KMS-11 (cell line): ENCODE measurements around the gene NEU4.

Source experiments
- H2AFZ ChIP-seq: fragments of 200-600 bp; sonication (generic); 2 replicates; pipeline ENCODE4 v1.6.1; 2016; ENCODE audit warnings: antibody characterized with exemption, mixed run types, low read depth
- H3K27ac ChIP-seq: fragments of 200-600 bp; sonication (generic); 2 replicates; pipeline ENCODE4 v1.6.1; 2016; ENCODE audit warnings: mild to moderate bottlenecking, mixed run types
- H3K27me3 ChIP-seq: fragments of 200-600 bp; sonication (generic); 2 replicates; pipeline ENCODE4 v1.6.1; 2017; ENCODE audit warnings: mild to moderate bottlenecking, low read depth, mixed run types, moderate library complexity; ENCODE audit not compliant: insufficient read depth
- H3K36me3 ChIP-seq: fragments of 200-600 bp; sonication (generic); 2 replicates; pipeline ENCODE4 v1.6.1; 2017; ENCODE audit warnings: mild to moderate bottlenecking, mixed run types; ENCODE audit not compliant: insufficient read depth
- H3K4me1 ChIP-seq: fragments of 200-600 bp; sonication (generic); 2 replicates; pipeline ENCODE4 v1.6.1; 2016; ENCODE audit warnings: mild to moderate bottlenecking, low read depth, mixed run types; ENCODE audit not compliant: poor library complexity, severe bottlenecking
- H3K4me2 ChIP-seq: fragments of 200-600 bp; sonication (generic); 2 replicates; pipeline ENCODE4 v1.7.0; 2016; ENCODE audit warnings: mild to moderate bottlenecking, mixed run types
- H3K4me3 ChIP-seq: fragments of 200-600 bp; sonication (generic); IDR thresholded peaks from 2 replicates; pipeline ENCODE4 v1.6.1; 2017; ENCODE audit warnings: low read depth, low read length, mixed read lengths; ENCODE audit not compliant: insufficient read depth
- H3K79me2 ChIP-seq: fragments of 200-600 bp; sonication (generic); 2 replicates; pipeline ENCODE4 v1.6.1; 2016; ENCODE audit warnings: low read depth, mixed run types; ENCODE audit not compliant: insufficient read depth
- H3K9ac ChIP-seq: fragments of 200-600 bp; sonication (generic); 2 replicates; pipeline ENCODE4 v1.6.1; 2016; ENCODE audit warnings: mild to moderate bottlenecking, mixed run types
- H4K20me1 ChIP-seq: fragments of 200-600 bp; sonication (generic); 2 replicates; pipeline ENCODE4 v1.6.1; 2016; ENCODE audit warnings: mild to moderate bottlenecking, mixed run types; ENCODE audit not compliant: insufficient read depth
- TF ChIP-seq, protein P1 (sequence below): fragments of 200-600 bp; sonication (generic); conservative IDR thresholded peaks from 2 replicates; pipeline ENCODE4 v1.6.1; 2017; ENCODE audit warnings: low read depth, mild to moderate bottlenecking, antibody characterized with exemption, low read length, moderate library complexity, mixed read lengths

The NEU4 gene

DNA sequence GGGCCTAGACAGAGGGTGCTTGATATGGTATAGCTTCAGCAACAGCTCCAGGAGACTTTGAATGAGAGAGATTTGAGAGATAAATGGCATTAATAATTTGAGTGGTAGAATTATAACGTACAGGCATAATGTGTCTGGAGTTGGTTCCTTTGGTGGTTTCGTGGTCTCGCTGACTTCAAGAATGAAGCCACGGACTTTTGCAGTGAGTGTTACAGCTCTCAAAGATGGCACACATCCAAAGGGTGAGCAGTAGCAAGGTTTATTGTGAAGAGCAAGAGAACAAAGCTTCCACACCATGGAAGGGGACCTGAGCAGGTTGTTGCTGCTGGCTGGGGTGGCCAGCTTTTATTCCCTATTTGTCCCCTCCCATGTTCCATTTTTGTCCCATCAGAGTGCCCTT lies 26.6 kb downstream of the NEU4 start:
- Histone ChIP-seq H3K27ac (no peak overlapping the region), H3K36me3 (no peaks in the 10 kb centered on the region), H3K79me2 (no peaks in the 10 kb centered on the region), H3K9ac (no peak overlapping the region), H3K4me2 (no peak overlapping the region), H4K20me1 (no peaks in the 10 kb centered on the region), H3K4me3 (no peak overlapping the region), H3K4me1 (no peaks in the 10 kb centered on the region), H3K27me3 (no peaks in the 10 kb centered on the region; the same call in none of the 2 replicates), H2AFZ (no peak overlapping the region)
- TF ChIP-seq, protein P1, sequence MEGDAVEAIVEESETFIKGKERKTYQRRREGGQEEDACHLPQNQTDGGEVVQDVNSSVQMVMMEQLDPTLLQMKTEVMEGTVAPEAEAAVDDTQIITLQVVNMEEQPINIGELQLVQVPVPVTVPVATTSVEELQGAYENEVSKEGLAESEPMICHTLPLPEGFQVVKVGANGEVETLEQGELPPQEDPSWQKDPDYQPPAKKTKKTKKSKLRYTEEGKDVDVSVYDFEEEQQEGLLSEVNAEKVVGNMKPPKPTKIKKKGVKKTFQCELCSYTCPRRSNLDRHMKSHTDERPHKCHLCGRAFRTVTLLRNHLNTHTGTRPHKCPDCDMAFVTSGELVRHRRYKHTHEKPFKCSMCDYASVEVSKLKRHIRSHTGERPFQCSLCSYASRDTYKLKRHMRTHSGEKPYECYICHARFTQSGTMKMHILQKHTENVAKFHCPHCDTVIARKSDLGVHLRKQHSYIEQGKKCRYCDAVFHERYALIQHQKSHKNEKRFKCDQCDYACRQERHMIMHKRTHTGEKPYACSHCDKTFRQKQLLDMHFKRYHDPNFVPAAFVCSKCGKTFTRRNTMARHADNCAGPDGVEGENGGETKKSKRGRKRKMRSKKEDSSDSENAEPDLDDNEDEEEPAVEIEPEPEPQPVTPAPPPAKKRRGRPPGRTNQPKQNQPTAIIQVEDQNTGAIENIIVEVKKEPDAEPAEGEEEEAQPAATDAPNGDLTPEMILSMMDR, result no peak

DNA sequence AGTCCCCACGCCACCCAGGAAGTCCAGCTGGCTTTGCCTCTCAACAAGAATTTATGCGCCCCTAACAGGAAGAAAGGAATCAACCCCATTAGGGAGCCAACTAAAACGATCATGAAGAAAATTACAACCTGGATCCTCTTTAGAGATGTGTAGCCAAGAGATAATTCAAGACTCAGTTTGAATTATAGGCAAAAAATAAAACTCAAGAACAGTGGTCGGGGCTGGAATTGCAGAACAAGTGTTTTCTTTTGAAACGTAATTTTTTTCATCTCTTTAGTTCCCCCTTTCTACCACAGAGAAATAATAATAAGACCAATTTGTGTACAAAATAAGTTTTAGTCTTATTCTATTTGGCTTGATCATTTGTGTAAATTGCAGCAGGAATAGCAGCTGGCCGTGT lies 27.3 kb downstream of the NEU4 start:
- no peaks in the 10 kb centered on the region; the same call in none of the 2 replicates for H3K27me3 ChIP-seq
- TF ChIP-seq, protein P1, result no peak

DNA sequence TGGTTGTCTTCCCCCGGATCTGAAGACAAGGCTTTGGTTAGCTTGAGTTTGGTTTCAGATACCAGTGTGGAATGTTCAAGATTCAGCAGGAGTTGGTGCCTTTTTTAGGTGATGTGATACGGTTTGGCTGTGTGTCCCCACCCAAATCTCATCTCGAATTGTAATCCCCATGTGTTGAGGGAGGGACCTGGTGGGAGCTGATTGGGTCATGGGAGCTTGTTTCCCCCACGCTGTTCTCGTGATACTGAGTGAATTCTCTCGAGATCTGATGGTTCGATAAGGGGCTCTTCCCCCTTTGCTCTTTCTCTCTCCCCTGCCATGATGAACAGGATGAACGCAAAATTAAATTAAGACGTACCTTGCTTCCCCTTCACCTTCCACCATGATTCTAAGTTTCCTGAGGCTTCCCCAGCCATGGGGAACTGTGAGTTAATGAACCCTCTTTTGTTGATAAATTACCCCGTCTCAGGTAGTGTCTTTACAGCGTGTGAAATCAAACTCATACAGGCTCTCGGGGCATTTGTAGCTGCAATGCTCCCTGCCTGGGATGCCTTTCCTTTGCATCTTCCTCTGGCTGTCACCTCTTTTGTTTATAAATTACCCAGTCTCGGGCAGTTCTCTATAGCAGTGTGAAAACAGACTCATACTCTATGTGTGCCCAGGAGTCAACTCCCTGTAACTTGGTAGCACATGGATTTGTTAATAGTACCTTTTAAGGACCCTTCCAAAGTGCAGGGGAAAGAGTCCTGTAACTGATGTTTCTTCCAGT lies 28.4 kb downstream of the NEU4 start:
- no peaks in the 10 kb centered on the region; the same call in none of the 2 replicates for H3K27me3 ChIP-seq
- H3K4me1 ChIP-seq, result no peaks in the 10 kb centered on the region
- no peaks in the 10 kb centered on the region for H3K79me2 ChIP-seq
- no peak overlapping the region for H3K4me3 ChIP-seq
- H3K4me2 ChIP-seq, result no peak overlapping the region
- no peak overlapping the region for H2AFZ ChIP-seq
- TF ChIP-seq, protein P1, result no peak
- no peaks in the 10 kb centered on the region for H3K36me3 ChIP-seq
- H3K9ac ChIP-seq, result no peak overlapping the region
- H4K20me1 ChIP-seq, result no peaks in the 10 kb centered on the region
- H3K27ac ChIP-seq, result no peak overlapping the region

More for the DNA sequence above, 27.3 kb downstream of the NEU4 start:
- Histone ChIP-seq H3K4me3 (no peak overlapping the region), H3K79me2 (no peaks in the 10 kb centered on the region), H4K20me1 (no peaks in the 10 kb centered on the region), H3K36me3 (no peaks in the 10 kb centered on the region), H3K4me2 (no peak overlapping the region), H3K4me1 (no peaks in the 10 kb centered on the region), H2AFZ (no peak overlapping the region), H3K9ac (no peak overlapping the region), H3K27ac (no peak overlapping the region)

DNA sequence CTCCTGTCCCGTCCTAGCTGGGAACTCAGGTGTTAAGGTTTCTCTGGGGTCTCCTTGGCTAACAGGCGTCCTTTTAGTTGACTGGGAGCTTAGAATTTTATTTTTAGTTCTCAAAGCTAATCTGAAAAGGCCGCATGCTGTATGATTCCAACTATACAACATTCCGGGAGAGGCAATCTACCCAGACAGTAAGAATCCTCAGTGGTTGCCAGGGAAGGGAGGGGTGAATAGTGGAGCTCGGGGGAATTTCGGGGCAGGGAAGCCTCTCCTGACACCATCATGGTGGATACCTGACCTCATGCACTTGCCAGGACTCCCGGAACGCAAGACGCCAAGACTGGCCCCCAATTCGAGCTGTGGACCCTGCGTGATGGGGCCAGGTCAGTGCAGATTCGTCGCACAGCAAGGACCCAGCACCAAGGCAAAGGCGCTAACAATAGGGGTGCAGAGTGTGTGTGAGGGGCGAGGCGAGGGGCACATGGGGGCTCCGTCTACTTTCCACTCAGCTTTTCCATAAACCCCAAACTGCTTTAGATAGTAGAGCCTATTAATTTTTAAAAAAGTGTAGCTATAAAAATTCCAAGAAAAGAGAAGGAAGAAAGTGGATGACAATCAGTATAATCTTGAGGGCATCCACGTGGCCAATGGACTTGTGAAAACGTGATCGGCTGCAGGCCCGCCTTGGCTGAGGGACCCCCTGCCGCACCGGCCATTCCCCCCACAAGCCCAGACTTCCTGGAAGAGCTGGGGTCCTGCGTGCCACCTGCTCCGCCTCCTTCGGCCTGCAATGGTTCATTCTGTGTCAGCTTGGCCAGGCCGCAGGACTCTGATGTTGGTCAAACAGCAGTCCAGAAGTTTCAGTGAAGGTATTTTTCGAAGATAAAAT lies 32.4 kb downstream of the NEU4 start:
- H3K79me2 ChIP-seq, result no peaks in the 10 kb centered on the region
- no peak overlapping the region for H3K4me3 ChIP-seq
- H2AFZ ChIP-seq, result no peak overlapping the region
- H3K27ac ChIP-seq, result no peak overlapping the region
- no peak overlapping the region for H3K4me2 ChIP-seq
- TF ChIP-seq, protein P1, result no peak
- H3K36me3 ChIP-seq, result no peaks in the 10 kb centered on the region
- no peaks in the 10 kb centered on the region for H4K20me1 ChIP-seq
- no peak overlapping the region for H3K9ac ChIP-seq
- no peaks in the 10 kb centered on the region for H3K4me1 ChIP-seq
- peaks cover 12% of the 10 kb centered on the region for H3K27me3 ChIP-seq
